K562 (cell line): Measurements from ENCODE around the gene TMEM132C. TPM values are rescaled to one million over a fixed set of nuclear protein-coding genes. Genes with fewer than 3 reads are reported as not detected.

Experiments used
- CEBPG ChIP-seq, 3 experiments: fragments of 200-800 bp in 1 of 3; sonication (Bioruptor generic) in 1 of 3; sonication (generic) in 1 of 3; formaldehyde crosslinking in 1 of 3; IDR thresholded peaks in 2 of 3; conservative IDR thresholded peaks in 1 of 3; 2 replicates each; pipeline versions ENCODE4 v1.6.1 to v1.8.0; 2016 to 2022; ENCODE audit warnings: missing compliant biosample characterization in 2 of 3, missing genetic modification characterization in 2 of 3, mild to moderate bottlenecking in 1 of 3, missing genetic modification reagents in 1 of 3
- HIVEP1 ChIP-seq: fragments of 250-450 bp; sonication (Bioruptor Pico); IDR thresholded peaks from 2 replicates; pipeline ENCODE4 v1.4.0; 2020; ENCODE audit warnings: mild to moderate bottlenecking
- MTA2 ChIP-seq: fragments of 450-650 bp; IDR thresholded peaks from 2 replicates; pipeline ENCODE4 v1.6.1; 2016; ENCODE audit warnings: low read depth
- SMARCB1 ChIP-seq: IDR thresholded peaks from 2 replicates; pipeline ENCODE4 v1.6.1; 2011; ENCODE audit warnings: improper control_type of control experiment, low read depth; ENCODE audit not compliant: insufficient read length
- polyA plus RNA-seq, 8 experiments: library from polyadenylated mRNA; depleted of rRNA in 4 of 8; stranded (reverse) in 5 of 8; unstranded in 3 of 8; fragments of >200 nt; fragmentation: Nextera tagmentation in 2 of 8; fragmentation: Illumina TruSeq in 1 of 8; extraction: Ambion mirVana in 2 of 8; extraction: Trizol in 1 of 8; gene quantifications; 2 replicates each; pipeline versions ENCODE4 v1.2.1 to v1.2.3, GENCODE V29; 2011 to 2014; ENCODE audit warnings: inconsistent platforms in 1 of 8, missing spikeins in 1 of 8
- total RNA-seq, 7 experiments: library from RNA; depleted of rRNA in 6 of 7; stranded (reverse); fragments of >200 nt in 6 of 7; fragmentation: Illumina TruSeq in 2 of 7; extraction: Trizol in 2 of 7; gene quantifications; 2 replicates each; pipeline versions ENCODE4 v1.2.1 to v1.2.3, GENCODE V29; 2011 to 2021; ENCODE audit warnings: low replicate concordance in 1 of 7
- TF ChIP-seq, protein P1 (sequence below): fragments of 450-650 bp; IDR thresholded peaks from 2 replicates; pipeline ENCODE4 v1.6.1; 2016; ENCODE audit warnings: mild to moderate bottlenecking, moderate library complexity
- TF ChIP-seq, protein P2 (sequence below): fragments of 450-650 bp; formaldehyde crosslinking; IDR thresholded peaks from 2 replicates; pipeline ENCODE4 v1.4.0; 2022; ENCODE audit warnings: mild to moderate bottlenecking, moderate library complexity

Gene TMEM132C
- total and polyA plus RNA-seq, 9 of the 15 experiments (the other 6 are each of a cell fraction or from before 2014, with no cell fraction given) = not detected

GRCh38 chr12:128305336-128305892 lies 38.4 kb downstream of the TMEM132C start (continued):
- TF ChIP-seq, protein P1, sequence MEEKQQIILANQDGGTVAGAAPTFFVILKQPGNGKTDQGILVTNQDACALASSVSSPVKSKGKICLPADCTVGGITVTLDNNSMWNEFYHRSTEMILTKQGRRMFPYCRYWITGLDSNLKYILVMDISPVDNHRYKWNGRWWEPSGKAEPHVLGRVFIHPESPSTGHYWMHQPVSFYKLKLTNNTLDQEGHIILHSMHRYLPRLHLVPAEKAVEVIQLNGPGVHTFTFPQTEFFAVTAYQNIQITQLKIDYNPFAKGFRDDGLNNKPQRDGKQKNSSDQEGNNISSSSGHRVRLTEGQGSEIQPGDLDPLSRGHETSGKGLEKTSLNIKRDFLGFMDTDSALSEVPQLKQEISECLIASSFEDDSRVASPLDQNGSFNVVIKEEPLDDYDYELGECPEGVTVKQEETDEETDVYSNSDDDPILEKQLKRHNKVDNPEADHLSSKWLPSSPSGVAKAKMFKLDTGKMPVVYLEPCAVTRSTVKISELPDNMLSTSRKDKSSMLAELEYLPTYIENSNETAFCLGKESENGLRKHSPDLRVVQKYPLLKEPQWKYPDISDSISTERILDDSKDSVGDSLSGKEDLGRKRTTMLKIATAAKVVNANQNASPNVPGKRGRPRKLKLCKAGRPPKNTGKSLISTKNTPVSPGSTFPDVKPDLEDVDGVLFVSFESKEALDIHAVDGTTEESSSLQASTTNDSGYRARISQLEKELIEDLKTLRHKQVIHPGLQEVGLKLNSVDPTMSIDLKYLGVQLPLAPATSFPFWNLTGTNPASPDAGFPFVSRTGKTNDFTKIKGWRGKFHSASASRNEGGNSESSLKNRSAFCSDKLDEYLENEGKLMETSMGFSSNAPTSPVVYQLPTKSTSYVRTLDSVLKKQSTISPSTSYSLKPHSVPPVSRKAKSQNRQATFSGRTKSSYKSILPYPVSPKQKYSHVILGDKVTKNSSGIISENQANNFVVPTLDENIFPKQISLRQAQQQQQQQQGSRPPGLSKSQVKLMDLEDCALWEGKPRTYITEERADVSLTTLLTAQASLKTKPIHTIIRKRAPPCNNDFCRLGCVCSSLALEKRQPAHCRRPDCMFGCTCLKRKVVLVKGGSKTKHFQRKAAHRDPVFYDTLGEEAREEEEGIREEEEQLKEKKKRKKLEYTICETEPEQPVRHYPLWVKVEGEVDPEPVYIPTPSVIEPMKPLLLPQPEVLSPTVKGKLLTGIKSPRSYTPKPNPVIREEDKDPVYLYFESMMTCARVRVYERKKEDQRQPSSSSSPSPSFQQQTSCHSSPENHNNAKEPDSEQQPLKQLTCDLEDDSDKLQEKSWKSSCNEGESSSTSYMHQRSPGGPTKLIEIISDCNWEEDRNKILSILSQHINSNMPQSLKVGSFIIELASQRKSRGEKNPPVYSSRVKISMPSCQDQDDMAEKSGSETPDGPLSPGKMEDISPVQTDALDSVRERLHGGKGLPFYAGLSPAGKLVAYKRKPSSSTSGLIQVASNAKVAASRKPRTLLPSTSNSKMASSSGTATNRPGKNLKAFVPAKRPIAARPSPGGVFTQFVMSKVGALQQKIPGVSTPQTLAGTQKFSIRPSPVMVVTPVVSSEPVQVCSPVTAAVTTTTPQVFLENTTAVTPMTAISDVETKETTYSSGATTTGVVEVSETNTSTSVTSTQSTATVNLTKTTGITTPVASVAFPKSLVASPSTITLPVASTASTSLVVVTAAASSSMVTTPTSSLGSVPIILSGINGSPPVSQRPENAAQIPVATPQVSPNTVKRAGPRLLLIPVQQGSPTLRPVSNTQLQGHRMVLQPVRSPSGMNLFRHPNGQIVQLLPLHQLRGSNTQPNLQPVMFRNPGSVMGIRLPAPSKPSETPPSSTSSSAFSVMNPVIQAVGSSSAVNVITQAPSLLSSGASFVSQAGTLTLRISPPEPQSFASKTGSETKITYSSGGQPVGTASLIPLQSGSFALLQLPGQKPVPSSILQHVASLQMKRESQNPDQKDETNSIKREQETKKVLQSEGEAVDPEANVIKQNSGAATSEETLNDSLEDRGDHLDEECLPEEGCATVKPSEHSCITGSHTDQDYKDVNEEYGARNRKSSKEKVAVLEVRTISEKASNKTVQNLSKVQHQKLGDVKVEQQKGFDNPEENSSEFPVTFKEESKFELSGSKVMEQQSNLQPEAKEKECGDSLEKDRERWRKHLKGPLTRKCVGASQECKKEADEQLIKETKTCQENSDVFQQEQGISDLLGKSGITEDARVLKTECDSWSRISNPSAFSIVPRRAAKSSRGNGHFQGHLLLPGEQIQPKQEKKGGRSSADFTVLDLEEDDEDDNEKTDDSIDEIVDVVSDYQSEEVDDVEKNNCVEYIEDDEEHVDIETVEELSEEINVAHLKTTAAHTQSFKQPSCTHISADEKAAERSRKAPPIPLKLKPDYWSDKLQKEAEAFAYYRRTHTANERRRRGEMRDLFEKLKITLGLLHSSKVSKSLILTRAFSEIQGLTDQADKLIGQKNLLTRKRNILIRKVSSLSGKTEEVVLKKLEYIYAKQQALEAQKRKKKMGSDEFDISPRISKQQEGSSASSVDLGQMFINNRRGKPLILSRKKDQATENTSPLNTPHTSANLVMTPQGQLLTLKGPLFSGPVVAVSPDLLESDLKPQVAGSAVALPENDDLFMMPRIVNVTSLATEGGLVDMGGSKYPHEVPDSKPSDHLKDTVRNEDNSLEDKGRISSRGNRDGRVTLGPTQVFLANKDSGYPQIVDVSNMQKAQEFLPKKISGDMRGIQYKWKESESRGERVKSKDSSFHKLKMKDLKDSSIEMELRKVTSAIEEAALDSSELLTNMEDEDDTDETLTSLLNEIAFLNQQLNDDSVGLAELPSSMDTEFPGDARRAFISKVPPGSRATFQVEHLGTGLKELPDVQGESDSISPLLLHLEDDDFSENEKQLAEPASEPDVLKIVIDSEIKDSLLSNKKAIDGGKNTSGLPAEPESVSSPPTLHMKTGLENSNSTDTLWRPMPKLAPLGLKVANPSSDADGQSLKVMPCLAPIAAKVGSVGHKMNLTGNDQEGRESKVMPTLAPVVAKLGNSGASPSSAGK = no peak
- no peak for TF ChIP-seq SMARCB1
- no peak for TF ChIP-seq MTA2
- TF ChIP-seq, protein P2, sequence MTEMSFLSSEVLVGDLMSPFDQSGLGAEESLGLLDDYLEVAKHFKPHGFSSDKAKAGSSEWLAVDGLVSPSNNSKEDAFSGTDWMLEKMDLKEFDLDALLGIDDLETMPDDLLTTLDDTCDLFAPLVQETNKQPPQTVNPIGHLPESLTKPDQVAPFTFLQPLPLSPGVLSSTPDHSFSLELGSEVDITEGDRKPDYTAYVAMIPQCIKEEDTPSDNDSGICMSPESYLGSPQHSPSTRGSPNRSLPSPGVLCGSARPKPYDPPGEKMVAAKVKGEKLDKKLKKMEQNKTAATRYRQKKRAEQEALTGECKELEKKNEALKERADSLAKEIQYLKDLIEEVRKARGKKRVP (CRISPR knock-in tag) = no peak
- TF ChIP-seq HIVEP1 (CRISPR knock-in tag) = no peak
- no peak for TF ChIP-seq CEBPG (CRISPR knock-in tag; IDR thresholded peaks at IDR 0.05)
- TF ChIP-seq CEBPG (tag; conservative IDR thresholded peaks at IDR 0.05 in 1 of 2, IDR thresholded peaks at IDR 0.05 in 1 of 2) = no peak
